Lower leg skin (tissue), 3 donors: ENCODE data around the gene NOL12.

Source experiments
- POLR2A ChIP-seq, 2 donors: fragments of 450-650 bp; IDR thresholded peaks; one replicate each; pipeline ENCODE4 v1.6.1; 2016 to 2017; ENCODE audit warnings: antibody characterized with exemption in 2 of 2, mild to moderate bottlenecking in 1 of 2, moderate library complexity in 1 of 2
- TF ChIP-seq, protein P1 (sequence below), 3 donors: fragments of 450-650 bp; IDR thresholded peaks; one replicate each; pipeline ENCODE4 v1.5.1; 2016; ENCODE audit warnings: antibody characterized with exemption in 3 of 3, mild to moderate bottlenecking in 3 of 3, moderate library complexity in 2 of 3

DNA sequence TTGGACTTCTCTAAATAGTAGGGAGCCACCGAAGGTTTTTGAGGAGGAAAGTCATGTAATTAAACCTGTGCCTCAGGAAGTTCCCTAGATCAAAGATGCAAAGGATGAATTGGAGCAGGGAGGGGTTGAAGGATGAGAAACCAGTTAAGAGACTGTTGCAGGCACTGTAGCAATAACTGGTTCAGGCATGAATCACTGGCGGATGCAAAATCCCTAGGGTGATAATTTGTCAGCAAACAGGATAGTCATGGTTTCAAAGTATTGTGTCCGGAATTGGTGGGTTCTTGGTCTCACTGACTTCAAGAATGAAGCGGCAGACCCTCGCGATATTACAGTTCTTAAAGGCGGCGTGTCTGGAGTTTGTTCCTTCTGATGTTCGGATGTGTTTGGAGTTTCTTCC, 30.6 kb downstream of the NOL12 start:
- TF ChIP-seq POLR2A (IDR thresholded peaks at IDR 0.05): no peak
- TF ChIP-seq, protein P1, sequence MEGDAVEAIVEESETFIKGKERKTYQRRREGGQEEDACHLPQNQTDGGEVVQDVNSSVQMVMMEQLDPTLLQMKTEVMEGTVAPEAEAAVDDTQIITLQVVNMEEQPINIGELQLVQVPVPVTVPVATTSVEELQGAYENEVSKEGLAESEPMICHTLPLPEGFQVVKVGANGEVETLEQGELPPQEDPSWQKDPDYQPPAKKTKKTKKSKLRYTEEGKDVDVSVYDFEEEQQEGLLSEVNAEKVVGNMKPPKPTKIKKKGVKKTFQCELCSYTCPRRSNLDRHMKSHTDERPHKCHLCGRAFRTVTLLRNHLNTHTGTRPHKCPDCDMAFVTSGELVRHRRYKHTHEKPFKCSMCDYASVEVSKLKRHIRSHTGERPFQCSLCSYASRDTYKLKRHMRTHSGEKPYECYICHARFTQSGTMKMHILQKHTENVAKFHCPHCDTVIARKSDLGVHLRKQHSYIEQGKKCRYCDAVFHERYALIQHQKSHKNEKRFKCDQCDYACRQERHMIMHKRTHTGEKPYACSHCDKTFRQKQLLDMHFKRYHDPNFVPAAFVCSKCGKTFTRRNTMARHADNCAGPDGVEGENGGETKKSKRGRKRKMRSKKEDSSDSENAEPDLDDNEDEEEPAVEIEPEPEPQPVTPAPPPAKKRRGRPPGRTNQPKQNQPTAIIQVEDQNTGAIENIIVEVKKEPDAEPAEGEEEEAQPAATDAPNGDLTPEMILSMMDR (IDR thresholded peaks at IDR 0.05): no peak
